ENCODE measurements around the gene PLEKHD1. TPM values are rescaled to one million over a fixed set of nuclear protein-coding genes. Genes with fewer than 3 reads are reported as not detected.

The PLEKHD1 gene
- total RNA-seq, 1 donor: 0.09 TPM

- H3K4me3 ChIP-seq (ENCODE audit: low read depth, low read length): no peak overlapping the region
- TF ChIP-seq CTCF (IDR thresholded peaks at IDR 0.05; ENCODE audit: insufficient read depth, low read length): no peak
- no peak for DNase-seq (ENCODE audit: low read depth)
Measured at GRCh38 chr14:69570836-69571330, 86.4 kb downstream of the PLEKHD1 start.

- no peak for TF ChIP-seq CTCF (IDR thresholded peaks at IDR 0.05; ENCODE audit: insufficient read depth, low read length)
- no peak for DNase-seq (ENCODE audit: low read depth)
- H3K4me3 ChIP-seq (ENCODE audit: low read depth, low read length): peak overlapping the region; percentile 48
Measured at GRCh38 chr14:69571449-69572029, 87.0 kb downstream of the PLEKHD1 start.

- no peak for TF ChIP-seq CTCF (IDR thresholded peaks at IDR 0.05; ENCODE audit: insufficient read depth, low read length)
- no peak for DNase-seq (ENCODE audit: low read depth)
- H3K4me3 ChIP-seq (ENCODE audit: low read depth, low read length): peak overlapping the region; percentile 48
Measured at GRCh38 chr14:69572030-69572840, 87.7 kb downstream of the PLEKHD1 start.

GRCh38 chr14:69572841-69573135 is 88.3 kb downstream of the PLEKHD1 start:
- TF ChIP-seq CTCF (IDR thresholded peaks at IDR 0.05; ENCODE audit: insufficient read depth, low read length): no peak
- H3K4me3 ChIP-seq (ENCODE audit: low read depth, low read length): no peak overlapping the region
- DNase-seq (ENCODE audit: low read depth): no peak

- H3K4me3 ChIP-seq (ENCODE audit: low read depth, low read length): no peak overlapping the region
- no peak for TF ChIP-seq CTCF (IDR thresholded peaks at IDR 0.05; ENCODE audit: insufficient read depth, low read length)
- DNase-seq (ENCODE audit: low read depth): no peak
Measured at GRCh38 chr14:69573205-69573830, 88.8 kb downstream of the PLEKHD1 start.

GRCh38 chr14:69573831-69574262 is 89.3 kb downstream of the PLEKHD1 start:
- TF ChIP-seq CTCF (IDR thresholded peaks at IDR 0.05; ENCODE audit: insufficient read depth, low read length): no peak
- H3K4me3 ChIP-seq (ENCODE audit: low read depth, low read length): no peak overlapping the region
- no peak for DNase-seq (ENCODE audit: low read depth)

All from fibroblast of the aortic adventitia (primary cell).